ENCODE measurements around the gene PUM1. TPM values are rescaled to one million over a fixed set of nuclear protein-coding genes. Genes with fewer than 3 reads are reported as not detected.
"Not testable (repeated sequence)": the region's sequence is repeated elsewhere in the genome, so short reads cannot be mapped to it uniquely, and the experiment has no call there.

The PUM1 gene
- total RNA-seq, 4 donors from 2014 or later = 83.2 to 118 (median 106) TPM

GRCh38 chr1:31051611-31052010 lies 13.9 kb downstream of the PUM1 start:
- no peak for DNase-seq (ENCODE audit: low spot score in 2 of 2)
- intact Hi-C loops (cut with DNase I; ENCODE audit: low total_unique reads) = no loop called here
- TF ChIP-seq, protein P1, sequence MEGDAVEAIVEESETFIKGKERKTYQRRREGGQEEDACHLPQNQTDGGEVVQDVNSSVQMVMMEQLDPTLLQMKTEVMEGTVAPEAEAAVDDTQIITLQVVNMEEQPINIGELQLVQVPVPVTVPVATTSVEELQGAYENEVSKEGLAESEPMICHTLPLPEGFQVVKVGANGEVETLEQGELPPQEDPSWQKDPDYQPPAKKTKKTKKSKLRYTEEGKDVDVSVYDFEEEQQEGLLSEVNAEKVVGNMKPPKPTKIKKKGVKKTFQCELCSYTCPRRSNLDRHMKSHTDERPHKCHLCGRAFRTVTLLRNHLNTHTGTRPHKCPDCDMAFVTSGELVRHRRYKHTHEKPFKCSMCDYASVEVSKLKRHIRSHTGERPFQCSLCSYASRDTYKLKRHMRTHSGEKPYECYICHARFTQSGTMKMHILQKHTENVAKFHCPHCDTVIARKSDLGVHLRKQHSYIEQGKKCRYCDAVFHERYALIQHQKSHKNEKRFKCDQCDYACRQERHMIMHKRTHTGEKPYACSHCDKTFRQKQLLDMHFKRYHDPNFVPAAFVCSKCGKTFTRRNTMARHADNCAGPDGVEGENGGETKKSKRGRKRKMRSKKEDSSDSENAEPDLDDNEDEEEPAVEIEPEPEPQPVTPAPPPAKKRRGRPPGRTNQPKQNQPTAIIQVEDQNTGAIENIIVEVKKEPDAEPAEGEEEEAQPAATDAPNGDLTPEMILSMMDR (IDR thresholded peaks at IDR 0.05) = no peak
- TF ChIP-seq POLR2A (IDR thresholded peaks at IDR 0.05) = no peak
- H3K4me3 ChIP-seq (ENCODE audit: low read depth, poor library complexity, severe bottlenecking) = no peak overlapping the region
- 65 to 74% methylated on average over 1 of the region's 1 CpG for WGBS, 2 donors

GRCh38 chr1:31047507-31047906 lies 18.0 kb downstream of the PUM1 start:
- DNase-seq (ENCODE audit: low spot score in 2 of 2); H3K4me3 ChIP-seq (ENCODE audit: low read depth, poor library complexity, severe bottlenecking); intact Hi-C loops (cut with DNase I; ENCODE audit: low total_unique reads): not testable (repeated sequence)
- 52 to 60% methylated on average over 5 of the region's 5 CpGs for WGBS, 2 donors

DNA sequence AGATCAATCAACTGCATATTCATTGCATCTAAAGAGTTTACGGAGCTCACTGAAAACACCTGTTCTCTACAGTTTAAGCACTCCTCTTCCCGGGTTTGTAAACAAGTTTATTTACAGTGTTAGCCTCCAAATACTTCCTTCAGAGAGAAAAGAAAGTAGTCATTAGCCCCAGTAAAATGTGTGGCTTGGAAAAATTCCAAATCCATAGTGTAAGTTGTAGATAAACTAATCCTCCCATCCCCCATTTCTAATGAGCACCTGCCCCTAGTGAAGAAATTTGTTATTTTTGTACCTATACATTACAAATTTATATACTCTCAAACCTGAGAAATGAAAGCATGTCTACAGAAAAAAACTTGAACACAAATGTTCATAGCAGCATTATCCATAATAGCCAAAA lies 21.9 kb downstream of the PUM1 start:
- 75 to 83% methylated on average over 2 of the region's 2 CpGs for WGBS, 2 donors

GRCh38 chr1:31042656-31043055 lies 22.9 kb downstream of the PUM1 start:
- intact Hi-C loops (cut with DNase I; ENCODE audit: low total_unique reads) = no loop called here

More for the DNA sequence above, 21.9 kb downstream of the PUM1 start:
- TF ChIP-seq POLR2A (IDR thresholded peaks at IDR 0.05) = no peak
- TF ChIP-seq, protein P1 (IDR thresholded peaks at IDR 0.05) = no peak
- intact Hi-C loops (cut with DNase I; ENCODE audit: low total_unique reads) = no loop called here
- DNase-seq (ENCODE audit: low spot score in 2 of 2) = no peak
- H3K4me3 ChIP-seq (ENCODE audit: low read depth, poor library complexity, severe bottlenecking) = no peak overlapping the region

DNA sequence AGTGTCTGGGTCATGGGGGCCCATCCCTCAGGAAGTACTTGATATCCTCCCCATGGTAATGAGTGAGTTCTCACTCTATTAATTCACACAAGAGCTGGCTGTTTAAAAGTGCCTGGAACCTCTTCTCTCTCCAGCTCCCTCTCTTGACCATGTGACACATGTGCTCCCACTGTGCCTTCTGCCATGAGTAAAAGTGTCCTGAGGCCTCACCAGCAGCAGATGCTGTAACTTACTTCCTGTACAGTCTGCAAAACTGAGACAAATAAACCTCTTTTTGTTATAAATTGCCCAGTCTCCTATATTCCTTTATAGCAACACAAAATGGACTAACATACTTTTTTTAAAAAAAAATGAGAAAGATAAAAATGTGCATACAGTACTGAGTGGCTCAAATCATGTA lies 24.0 kb downstream of the PUM1 start:
- intact Hi-C loops (cut with DNase I; ENCODE audit: low total_unique reads) = no loop called here
- H3K4me3 ChIP-seq (ENCODE audit: low read depth, poor library complexity, severe bottlenecking) = no peak overlapping the region
- TF ChIP-seq, protein P1 (IDR thresholded peaks at IDR 0.05) = no peak
- TF ChIP-seq POLR2A (IDR thresholded peaks at IDR 0.05) = no peak
- DNase-seq (ENCODE audit: low spot score in 2 of 2) = no peak

More at GRCh38 chr1:31042656-31043055, 22.9 kb downstream of the PUM1 start:
- no peak for DNase-seq (ENCODE audit: low spot score in 2 of 2)
- H3K4me3 ChIP-seq (ENCODE audit: low read depth, poor library complexity, severe bottlenecking) = no peak overlapping the region
- TF ChIP-seq, protein P1 (IDR thresholded peaks at IDR 0.05) = no peak
- no peak for TF ChIP-seq POLR2A (IDR thresholded peaks at IDR 0.05)
- 59 to 71% methylated on average over 6 of the region's 6 CpGs for WGBS, 2 donors

DNA sequence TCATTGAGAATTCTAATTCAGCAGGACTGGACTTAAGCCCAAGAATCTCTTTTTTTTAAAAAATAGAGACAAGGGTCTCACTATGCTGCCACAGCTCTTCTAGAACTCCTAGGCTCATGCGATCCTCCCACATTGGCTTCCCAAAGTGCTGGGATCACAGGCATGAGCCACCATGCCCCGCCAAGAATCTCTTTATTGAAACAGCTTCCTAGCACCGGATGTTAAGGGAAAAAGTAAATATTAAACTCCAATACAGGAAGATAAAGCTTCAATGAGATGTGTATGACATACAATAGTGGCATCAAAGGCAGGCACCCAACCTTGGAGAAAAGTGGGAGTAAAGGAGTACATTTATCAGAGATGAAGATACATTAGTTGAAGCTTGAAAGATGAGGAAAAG lies 25.5 kb downstream of the PUM1 start:
- TF ChIP-seq POLR2A (IDR thresholded peaks at IDR 0.05) = no peak
- TF ChIP-seq, protein P1 (IDR thresholded peaks at IDR 0.05) = no peak
- H3K4me3 ChIP-seq (ENCODE audit: low read depth, poor library complexity, severe bottlenecking) = no peak overlapping the region
- intact Hi-C loops (cut with DNase I; ENCODE audit: low total_unique reads) = no loop called here
- WGBS, 2 donors = 68 to 71% methylated on average over 3 of the region's 3 CpGs
- DNase-seq (ENCODE audit: low spot score in 2 of 2) = no peak

- DNase-seq (ENCODE audit: low spot score in 2 of 2); intact Hi-C loops (cut with DNase I; ENCODE audit: low total_unique reads); H3K4me3 ChIP-seq (ENCODE audit: low read depth, poor library complexity, severe bottlenecking): not testable (repeated sequence)
- 61 to 66% methylated on average over 5 of the region's 5 CpGs for WGBS, 2 donors
Observed at GRCh38 chr1:31038935-31039334, 26.6 kb downstream of the PUM1 start.

Data from lower leg skin (tissue), 4 donors.